ENCODE measurements around the gene LRRN4CL. TPM values are rescaled to one million over a fixed set of nuclear protein-coding genes. Genes with fewer than 3 reads are reported as not detected.

The LRRN4CL gene
- total and polyA plus RNA-seq, 2 of the 4 experiments (the other 2 are of a cell fraction): 0.36 to 0.84 TPM

DNA sequence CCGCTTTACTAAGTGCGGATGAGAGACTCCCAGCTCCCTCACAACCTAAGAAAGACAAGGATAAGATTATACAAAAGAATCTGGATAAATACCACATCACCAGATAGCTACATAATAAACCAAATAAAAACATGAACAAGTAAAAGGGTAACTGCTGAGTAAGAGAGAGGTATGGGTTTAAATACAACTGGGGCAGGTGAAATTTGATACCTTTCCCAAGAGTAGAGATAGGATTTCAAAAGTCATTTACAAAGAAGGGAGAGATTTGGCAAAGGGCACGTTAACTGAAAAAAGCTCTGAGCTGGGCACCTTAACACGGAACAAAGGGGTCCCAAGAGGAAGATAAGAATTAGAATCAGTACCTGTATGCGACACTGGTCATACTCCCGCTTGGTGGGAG lies 12.2 kb downstream of the LRRN4CL start:
- no peak overlapping the region for H4K8ac ChIP-seq (ENCODE audit: low read depth in 2 of 2, low read length in 2 of 2)
- intact Hi-C loops (cut with micrococcal nuclease): no loop called here
- no TSS peak for BruUV-seq (replicated peaks)
- ChIA-PET CTCF (no interaction called here), POLR2A (ENCODE audit: unreplicated experiment) (no interaction called here)
- H4K5ac ChIP-seq (ENCODE audit: low read depth, low read length): no peak overlapping the region
- no peaks in the 10 kb centered on the region for H4K20me1 ChIP-seq (ENCODE audit: insufficient read depth, low read length)
- DNase-seq (no peak), ATAC-seq (ENCODE audit: low read depth) (no peak)
- H2BK20ac ChIP-seq (ENCODE audit: low read depth, low read length): no peak overlapping the region
- H3K27me3 ChIP-seq (ENCODE audit: control insufficient read depth, insufficient read depth, low read length): no peaks in the 10 kb centered on the region
- no peak overlapping the region for H3K4ac ChIP-seq (ENCODE audit: low read depth, low read length)
- no peak overlapping the region for H3K27ac ChIP-seq (ENCODE audit: insufficient read depth, low read length)
- H2BK5ac ChIP-seq (ENCODE audit: low read depth, low read length, poor library complexity, severe bottlenecking): no peak overlapping the region
- no peak overlapping the region for H2BK15ac ChIP-seq (ENCODE audit: low read depth, low read length)
- dilution Hi-C loops (cut with HindIII; ENCODE audit: low sequenced_read_pairs, unreplicated experiment): no loop called here
- H3K9ac ChIP-seq (ENCODE audit: low read depth, low read length): no peak overlapping the region
- no peak overlapping the region for H3K23ac ChIP-seq (ENCODE audit: low read depth, low read length)
- H2AFZ ChIP-seq (replicated peaks; ENCODE audit: low read length, poor library complexity): no peak overlapping the region
- in situ Hi-C loops (cut with MboI; ENCODE audit: low sequenced_read_pairs): no loop called here
- H3K56ac ChIP-seq (ENCODE audit: extremely low read depth, insufficient read depth, low read length): no peak overlapping the region
- no peak overlapping the region for H2AK9ac ChIP-seq (replicated peaks; ENCODE audit: low read depth, low read length, poor library complexity)
- no peak overlapping the region for H3K14ac ChIP-seq (replicated peaks; ENCODE audit: low read depth, low read length)
- H3K18ac ChIP-seq (ENCODE audit: low read depth, low read length): no peak overlapping the region
- no peak overlapping the region for H2BK120ac ChIP-seq (ENCODE audit: low read depth, low read length)
- WGBS, 2 experiments (ENCODE audit: extremely low coverage in 2 of 2, insufficient read length in 1 of 2): no CpG with 5 or more reads among the region's 6 CpGs
- H3K9me1 ChIP-seq (ENCODE audit: insufficient read depth, low read length): peaks cover 4% of the 10 kb centered on the region; the same call in 1 of the 2 replicates
- no peak overlapping the region for H4K91ac ChIP-seq (ENCODE audit: insufficient read depth, low read depth, low read length)
- no peak overlapping the region for H2AK5ac ChIP-seq (ENCODE audit: low read depth, low read length)
- no peak overlapping the region for H3K4me3 ChIP-seq (ENCODE audit: insufficient read depth, low read depth, low read length)
- peaks cover 14 to 41% of the 10 kb centered on the region in 2 experiments; a peak in 3 of 4 replicates for H3K79me1 ChIP-seq (ENCODE audit: low read depth in 1 of 2, low read length in 2 of 2)
- H3K4me1 ChIP-seq (ENCODE audit: control insufficient read depth, insufficient read depth, low read length): peaks cover 10% of the 10 kb centered on the region
- H3K4me2 ChIP-seq (ENCODE audit: low read depth, low read length): no peak overlapping the region
- no peak for TF ChIP-seq MXI1 (IDR thresholded peaks at IDR 0.05; ENCODE audit: borderline replicate concordance, low read depth, low read length)
- no peak for TF ChIP-seq POLR2A (IDR thresholded peaks at IDR 0.05; ENCODE audit: low read depth, low read length)
- TF ChIP-seq FOS (IDR thresholded peaks at IDR 0.05; ENCODE audit: low read depth, low read length): no peak
- no peak for TF ChIP-seq CTCF (conservative IDR thresholded peaks at IDR 0.05; ENCODE audit: low read depth, low read length)
- peaks cover 19% of the 10 kb centered on the region for H3K36me3 ChIP-seq (ENCODE audit: control insufficient read depth, insufficient read depth, low read length)
- no peaks in the 10 kb centered on the region for H3K9me3 ChIP-seq (ENCODE audit: control insufficient read depth, insufficient read depth, low read length)
